ENCODE results near the gene TGFBR3L. TPM values are rescaled to one million over a fixed set of nuclear protein-coding genes. Genes with fewer than 3 reads are reported as not detected.
A peak's percentile ranks its signal among the peaks of the same experiment; 100 is the strongest.

TGFBR3L gene
- total RNA-seq, 4 donors from 2014 or later: not detected

GRCh38 chr19:7920519-7921301 lies 6.1 kb downstream of the TGFBR3L start:
- Histone ChIP-seq H3K27ac (peak overlapping the region; percentile 78 to 92 (median 88)), H3K27me3 (peaks cover 4% of the 10 kb centered on the region), H3K36me3 (peaks cover 11% of the 10 kb centered on the region in 2 donors), H3K4me1 (peaks cover 9 to 55% of the 10 kb centered on the region in 2 donors), H3K9me3 (no peaks in the 10 kb centered on the region), H3K4me3 (replicated peaks in 1 of 3) (peak overlapping the region; percentile 35 to 98 (median 67))
- intact Hi-C loops (cut with DNase I): no loop called here
- DNase-seq: peak; percentile 99
- TF ChIP-seq CTCF (IDR thresholded peaks at IDR 0.05): no peak
- peak in 1 of 2 donors; percentile 42 for TF ChIP-seq POLR2A (IDR thresholded peaks at IDR 0.05)
- WGBS, 2 donors: 4% methylated on average over 30 to 34 of the region's 62 CpGs

DNA sequence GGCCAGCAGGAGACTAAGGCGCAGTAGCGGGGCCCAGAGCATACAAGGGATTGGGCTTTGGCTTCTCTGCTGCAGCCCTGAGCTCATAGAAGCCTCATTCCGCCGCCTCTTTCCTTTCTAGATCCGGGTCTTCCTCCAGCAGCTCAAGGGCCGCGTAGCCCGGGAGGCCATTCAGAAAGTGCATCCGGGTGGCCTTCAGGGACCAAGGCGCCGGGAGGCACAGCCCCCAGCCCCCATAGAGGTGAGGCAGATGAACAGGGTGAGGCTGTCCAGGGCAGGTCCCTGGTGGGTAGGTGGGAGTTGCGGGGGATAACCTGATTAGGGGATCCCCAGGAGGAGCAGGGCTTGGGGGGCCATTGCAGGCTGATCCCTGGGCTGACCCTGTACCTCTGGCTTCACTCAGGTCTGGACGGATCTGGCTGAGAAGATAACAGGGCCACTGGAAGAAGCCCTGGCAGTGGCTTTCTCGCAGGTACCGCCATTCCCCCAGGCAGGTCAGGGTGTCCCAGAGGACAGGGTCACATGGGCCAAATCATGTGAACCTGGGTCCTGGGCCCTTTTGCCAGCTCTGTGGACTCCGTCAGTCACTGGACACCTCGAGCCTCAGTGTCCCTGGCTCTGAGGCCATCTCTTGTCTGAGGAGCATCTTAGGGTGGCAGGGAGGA lies 6.8 kb downstream of the TGFBR3L start:
- Histone ChIP-seq H3K9me3 (no peaks in the 10 kb centered on the region), H3K4me3 (replicated peaks in 1 of 3) (peak overlapping the region; percentile 6 to 35 (median 33)), H3K4me1 (peaks cover 13 to 52% of the 10 kb centered on the region in 2 donors), H3K36me3 (peaks cover 11% of the 10 kb centered on the region in 2 donors), H3K27me3 (peaks cover 4% of the 10 kb centered on the region), H3K27ac (peak overlapping the region in 2 of 3 donors; percentile 41 to 66)
- DNase-seq: no peak
- intact Hi-C loops (cut with DNase I): no loop called here
- TF ChIP-seq CTCF (IDR thresholded peaks at IDR 0.05): no peak
- TF ChIP-seq POLR2A (IDR thresholded peaks at IDR 0.05): no peak
- WGBS, 2 donors: 59 to 74% methylated on average over 17 of the region's 17 CpGs

- 93% methylated on average over 21 to 31 of the region's 31 CpGs for WGBS, 2 donors
These were observed 7.6 kb downstream of the TGFBR3L start for GRCh38 chr19:7921967-7922835.

DNA sequence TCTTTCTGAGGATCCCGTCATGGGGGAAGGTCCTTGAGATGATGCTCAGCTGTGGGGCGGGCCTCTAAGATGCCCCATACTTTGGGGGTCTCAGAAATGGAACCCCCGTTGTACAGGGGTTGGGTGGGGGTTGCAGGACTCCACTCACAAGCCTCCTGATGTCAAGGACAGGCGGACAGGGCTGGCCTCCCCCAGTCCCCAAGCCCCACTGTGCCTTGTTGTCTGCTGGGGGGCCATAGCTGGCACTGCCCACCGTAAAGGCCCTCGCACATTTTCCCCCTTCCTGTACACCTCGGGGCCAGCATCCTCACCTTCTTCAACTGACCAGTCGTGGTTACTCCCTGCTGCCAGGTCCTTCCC lies 8.2 kb downstream of the TGFBR3L start:
- Histone ChIP-seq H3K4me1 (peaks cover 17 to 50% of the 10 kb centered on the region in 2 donors), H3K36me3 (peaks cover 11% of the 10 kb centered on the region in 2 donors), H3K27ac (no peak overlapping the region), H3K4me3 (replicated peaks in 1 of 3) (no peak overlapping the region), H3K9me3 (no peaks in the 10 kb centered on the region), H3K27me3 (peaks cover 4% of the 10 kb centered on the region)
- 90 to 94% methylated on average over 5 to 7 of the region's 8 CpGs for WGBS, 2 donors
- intact Hi-C loops (cut with DNase I): no loop called here
- DNase-seq: no peak
- TF ChIP-seq CTCF (IDR thresholded peaks at IDR 0.05) (no peak), POLR2A (IDR thresholded peaks at IDR 0.05) (no peak)

More at GRCh38 chr19:7921967-7922835, 7.6 kb downstream of the TGFBR3L start:
- peaks cover 17 to 52% of the 10 kb centered on the region in 2 donors for H3K4me1 ChIP-seq
- intact Hi-C loops (cut with DNase I): no loop called here
- H3K27me3 ChIP-seq: peaks cover 4% of the 10 kb centered on the region
- TF ChIP-seq POLR2A (IDR thresholded peaks at IDR 0.05) (no peak), CTCF (IDR thresholded peaks at IDR 0.05) (no peak)
- DNase-seq: no peak
- H3K4me3 ChIP-seq (replicated peaks in 1 of 3): no peak overlapping the region
- peaks cover 11% of the 10 kb centered on the region in 2 donors for H3K36me3 ChIP-seq
- no peaks in the 10 kb centered on the region for H3K9me3 ChIP-seq
- H3K27ac ChIP-seq: no peak overlapping the region
